Neural cell (in vitro differentiated cells): ENCODE data around the gene RIN3.

ENCODE experiments used
- CTCF ChIP-seq: fragments of 450-650 bp; IDR thresholded peaks from 2 replicates; pipeline ENCODE4 v1.5.1; 2014; ENCODE audit warnings: antibody characterized with exemption, mild to moderate bottlenecking, moderate library complexity; ENCODE audit not compliant: poor library complexity, severe bottlenecking
- EP300 ChIP-seq: fragments of 450-650 bp; conservative IDR thresholded peaks from 2 replicates; pipeline ENCODE4 v1.6.1; 2014; ENCODE audit warnings: antibody characterized with exemption, mild to moderate bottlenecking, moderate library complexity; ENCODE audit not compliant: poor library complexity, severe bottlenecking
- EZH2 ChIP-seq: fragments of 200-600, 300-800 bp; shearing (Covaris generic), sonication (generic); IDR thresholded peaks from 2 replicates; pipeline ENCODE4 v1.6.1; 2014; ENCODE audit warnings: antibody characterized with exemption, low read length, borderline replicate concordance, mild to moderate bottlenecking; ENCODE audit not compliant: insufficient read depth, poor library complexity, severe bottlenecking
- POLR2AphosphoS5 ChIP-seq: IDR thresholded peaks from 2 replicates; pipeline ENCODE4 v1.6.1; 2012
- RAD21 ChIP-seq: fragments of 450-650 bp; conservative IDR thresholded peaks from 2 replicates; pipeline ENCODE4 v1.6.1; 2014; ENCODE audit warnings: antibody characterized with exemption, mild to moderate bottlenecking, moderate library complexity
- TAF1 ChIP-seq: IDR thresholded peaks from 2 replicates; pipeline ENCODE4 v1.6.1; 2012; ENCODE audit warnings: low read depth

- no peak for TF ChIP-seq EZH2
- no peak for TF ChIP-seq POLR2AphosphoS5
- TF ChIP-seq TAF1, result no peak
- TF ChIP-seq CTCF, result no peak
- no peak for TF ChIP-seq EP300
- no peak for TF ChIP-seq RAD21
Measured at GRCh38 chr14:92513204-92513965, at the start of gene RIN3.
